T-helper 2 cell treated with Interferon-gamma antibody and Interleukin-4, amounts not matched to agents 5 μg/mL and 100 μg/mL, for 36 hours (primary cell): ENCODE data around the gene CTSA.

Source experiments
- DNase-seq: peaks from one replicate; pipeline ENCODE4 v3.0.0; 2021; ENCODE audit warnings: low spot score
- H3K27ac Mint-ChIP-seq: one replicate; pipeline ENCODE4 v1.8.0; 2021; ENCODE audit warnings: mild to moderate bottlenecking, mixed read lengths
- H3K27me3 Mint-ChIP-seq: one replicate; pipeline ENCODE4 v1.8.0; 2021; ENCODE audit warnings: low read depth, mixed read lengths
- H3K36me3 Mint-ChIP-seq: one replicate; pipeline ENCODE4 v1.8.0; 2021; ENCODE audit warnings: low read depth, mixed read lengths
- H3K4me1 Mint-ChIP-seq: one replicate; pipeline ENCODE4 v1.8.0; 2021; ENCODE audit warnings: low read depth, mixed read lengths
- H3K4me3 Mint-ChIP-seq: one replicate; pipeline ENCODE4 v1.8.0; 2022; ENCODE audit warnings: mild to moderate bottlenecking, moderate library complexity, mixed read lengths
- H3K9me3 Mint-ChIP-seq: one replicate; pipeline ENCODE4 v1.8.0; 2021; ENCODE audit warnings: mixed read lengths

CTSA gene

DNA sequence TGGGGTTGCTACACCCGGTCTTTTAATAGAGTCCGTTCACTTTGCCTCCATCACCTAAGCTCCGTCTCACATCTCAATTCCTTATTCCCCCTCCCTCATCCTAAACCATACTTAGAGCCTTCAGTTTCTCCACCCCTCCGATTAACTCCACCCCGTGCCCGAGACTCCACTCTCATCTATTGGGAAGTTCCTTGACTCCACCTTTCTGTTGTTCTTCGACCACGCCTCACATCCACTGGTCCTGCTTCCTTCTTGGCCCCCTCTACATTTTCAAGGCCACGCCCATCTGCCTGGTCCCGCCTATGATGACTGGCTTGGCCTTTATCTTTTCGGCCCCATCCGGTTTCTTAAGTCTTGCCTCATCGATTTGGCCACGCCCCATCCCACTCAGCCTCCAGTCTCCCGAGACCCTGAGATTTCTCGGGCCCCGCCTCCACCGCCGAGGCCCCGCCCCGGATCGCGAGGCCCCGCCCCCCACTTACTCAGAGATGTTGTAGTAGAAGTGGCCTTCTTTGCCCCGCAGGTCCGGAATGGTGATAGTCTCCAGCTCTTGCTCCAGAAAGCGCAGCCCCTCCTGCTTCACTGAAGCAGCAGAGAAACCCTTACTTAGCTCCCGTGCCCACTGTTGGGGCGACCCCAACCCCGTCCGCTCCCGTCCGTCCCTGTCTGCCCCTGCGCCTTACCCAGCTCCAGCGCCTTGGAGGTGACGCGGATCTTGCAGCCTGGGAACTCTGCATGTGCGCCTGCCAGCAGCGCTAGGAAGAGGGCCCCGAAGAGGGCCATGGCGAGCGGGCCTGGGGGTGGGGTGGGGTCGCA, 19.7 kb downstream of the CTSA start:
- Mint-ChIP-seq H3K9me3 (no peaks in the 10 kb centered on the region), H3K4me3 (peak overlapping the region; percentile 65), H3K4me1 (peaks cover 7% of the 10 kb centered on the region), H3K27me3 (peaks cover 3% of the 10 kb centered on the region), H3K36me3 (no peaks in the 10 kb centered on the region), H3K27ac (peak overlapping the region; percentile 78)
- peak; percentile 94 for DNase-seq

DNA sequence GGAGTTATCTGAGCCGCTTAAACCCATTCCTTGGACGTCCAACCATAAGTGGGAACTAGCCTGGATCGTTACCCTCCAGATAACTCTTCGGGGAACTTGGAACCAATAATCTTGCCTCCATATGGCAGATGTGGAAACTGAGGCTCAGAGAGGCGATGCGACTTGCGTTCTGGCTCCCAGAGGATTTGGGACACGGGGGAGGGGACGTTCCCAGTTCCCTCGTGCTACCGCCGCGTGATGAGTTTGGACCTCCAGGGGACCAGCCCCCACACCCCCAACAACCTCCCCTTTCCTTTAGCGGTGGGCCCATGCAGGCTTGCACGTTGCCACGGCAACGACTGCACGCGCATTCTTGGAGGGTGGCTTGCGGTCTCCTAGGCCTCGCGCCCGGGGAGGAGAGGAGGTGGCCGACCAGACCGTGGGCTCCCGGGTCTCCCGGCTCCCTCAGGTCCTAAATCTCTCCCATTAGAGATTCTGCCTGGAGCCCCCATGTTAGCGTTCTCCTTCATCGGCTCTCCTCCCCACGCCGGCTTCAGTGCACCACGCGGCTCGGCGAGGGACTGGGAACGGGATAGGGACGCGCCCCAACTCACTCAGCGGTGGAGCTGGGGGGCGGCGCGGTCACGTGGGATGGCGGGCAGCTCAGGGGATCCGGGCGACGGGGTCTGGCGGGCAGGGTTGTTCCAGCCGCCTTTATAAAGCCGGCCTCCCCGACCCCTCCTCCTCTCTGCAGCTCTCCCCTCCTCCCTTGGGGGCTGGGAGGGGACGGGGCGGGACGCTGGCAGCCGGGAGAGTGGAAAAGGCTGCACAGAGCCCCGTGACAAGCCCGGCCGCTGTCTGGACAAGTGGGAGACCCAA, 20.6 kb downstream of the CTSA start, which contains the start of gene PLTP:
Gene PLTP (minus strand): TSS at position 670 of the 858 bp plus-strand sequence. CDS start 703 bp downstream, outside the sequence.
- Mint-ChIP-seq H3K27me3 (peaks cover 7% of the 10 kb centered on the region), H3K36me3 (no peaks in the 10 kb centered on the region), H3K4me1 (peaks cover 7% of the 10 kb centered on the region), H3K9me3 (no peaks in the 10 kb centered on the region), H3K27ac (peak within 1 kb of the TSS; percentile 65), H3K4me3 (peak within 1 kb of the TSS; percentile 65)
- DNase-seq = no peak

DNA sequence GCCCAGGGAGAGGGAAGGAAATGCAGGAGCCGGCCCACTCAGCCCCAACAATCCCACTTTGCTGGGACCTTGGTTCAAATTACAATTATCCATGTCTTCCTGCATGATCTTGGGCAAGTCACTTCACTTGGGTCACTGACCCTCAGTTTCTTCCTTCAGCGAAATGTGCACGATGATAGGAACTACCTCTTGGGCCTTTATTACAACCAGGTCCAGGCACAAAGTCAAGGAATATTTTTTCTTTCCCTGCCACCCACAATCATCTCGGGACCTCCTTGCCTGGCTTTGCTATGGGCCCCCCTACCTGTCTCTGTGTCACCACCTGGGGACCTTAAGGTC, 21.2 kb downstream of the CTSA start:
- no peak for DNase-seq
- Mint-ChIP-seq H3K4me1 (peaks cover 7% of the 10 kb centered on the region), H3K36me3 (no peaks in the 10 kb centered on the region), H3K27me3 (peaks cover 7% of the 10 kb centered on the region), H3K4me3 (peak overlapping the region; percentile 45), H3K9me3 (no peaks in the 10 kb centered on the region), H3K27ac (no peak overlapping the region)

DNA sequence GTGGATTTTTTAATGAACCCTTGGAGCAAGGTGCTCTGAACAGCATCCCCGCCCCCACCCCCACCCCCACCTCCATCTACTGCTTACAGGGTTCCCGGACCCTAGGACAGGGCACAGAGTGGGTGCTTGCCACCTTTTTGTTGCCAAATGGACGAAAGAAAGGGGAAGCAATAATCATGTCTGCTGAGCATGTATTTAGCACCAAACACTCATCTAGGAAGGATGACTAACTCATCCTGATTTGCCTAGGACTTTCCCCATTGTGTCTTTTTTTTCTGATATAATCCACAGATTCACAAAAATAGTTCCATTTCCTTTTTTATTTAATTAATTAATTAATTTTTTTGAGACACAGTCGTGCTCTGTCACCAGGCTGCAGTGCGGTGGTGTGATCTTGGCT, 22.0 kb downstream of the CTSA start:
- no peak for DNase-seq
- H3K36me3 Mint-ChIP-seq = no peaks in the 10 kb centered on the region
- peaks cover 10% of the 10 kb centered on the region for H3K27me3 Mint-ChIP-seq
- H3K4me3 Mint-ChIP-seq = no peak overlapping the region
- no peak overlapping the region for H3K27ac Mint-ChIP-seq
- peaks cover 7% of the 10 kb centered on the region for H3K4me1 Mint-ChIP-seq
- H3K9me3 Mint-ChIP-seq = no peaks in the 10 kb centered on the region

DNA sequence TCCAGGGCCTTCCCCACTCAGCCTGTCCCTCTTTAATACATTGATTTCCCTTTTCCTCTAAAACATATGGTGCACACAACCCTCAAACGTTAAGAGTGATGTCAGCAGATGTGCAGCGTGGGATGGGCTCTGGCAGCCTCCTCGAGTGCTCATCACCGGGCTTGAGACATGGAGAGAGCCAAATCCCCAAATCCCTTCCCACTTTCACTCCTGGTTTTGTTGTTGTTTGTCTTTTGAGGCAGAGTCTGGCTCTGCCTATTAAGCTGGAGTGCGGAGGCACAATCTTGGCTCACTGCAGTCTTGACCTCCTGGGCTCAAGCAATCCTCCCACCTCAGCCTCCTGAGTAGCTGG, 26.6 kb downstream of the CTSA start:
- Mint-ChIP-seq H3K4me1 (no peaks in the 10 kb centered on the region), H3K4me3 (no peak overlapping the region), H3K9me3 (no peaks in the 10 kb centered on the region), H3K27ac (no peak overlapping the region), H3K36me3 (no peaks in the 10 kb centered on the region), H3K27me3 (peaks cover 31% of the 10 kb centered on the region)
- DNase-seq = no peak

- DNase-seq = no peak
- Mint-ChIP-seq H3K9me3 (no peaks in the 10 kb centered on the region), H3K4me1 (no peaks in the 10 kb centered on the region), H3K27me3 (peaks cover 31% of the 10 kb centered on the region), H3K36me3 (no peaks in the 10 kb centered on the region), H3K27ac (no peak overlapping the region), H3K4me3 (no peak overlapping the region)
Observed at GRCh38 chr20:45918182-45918737, 27.1 kb downstream of the CTSA start.

DNA sequence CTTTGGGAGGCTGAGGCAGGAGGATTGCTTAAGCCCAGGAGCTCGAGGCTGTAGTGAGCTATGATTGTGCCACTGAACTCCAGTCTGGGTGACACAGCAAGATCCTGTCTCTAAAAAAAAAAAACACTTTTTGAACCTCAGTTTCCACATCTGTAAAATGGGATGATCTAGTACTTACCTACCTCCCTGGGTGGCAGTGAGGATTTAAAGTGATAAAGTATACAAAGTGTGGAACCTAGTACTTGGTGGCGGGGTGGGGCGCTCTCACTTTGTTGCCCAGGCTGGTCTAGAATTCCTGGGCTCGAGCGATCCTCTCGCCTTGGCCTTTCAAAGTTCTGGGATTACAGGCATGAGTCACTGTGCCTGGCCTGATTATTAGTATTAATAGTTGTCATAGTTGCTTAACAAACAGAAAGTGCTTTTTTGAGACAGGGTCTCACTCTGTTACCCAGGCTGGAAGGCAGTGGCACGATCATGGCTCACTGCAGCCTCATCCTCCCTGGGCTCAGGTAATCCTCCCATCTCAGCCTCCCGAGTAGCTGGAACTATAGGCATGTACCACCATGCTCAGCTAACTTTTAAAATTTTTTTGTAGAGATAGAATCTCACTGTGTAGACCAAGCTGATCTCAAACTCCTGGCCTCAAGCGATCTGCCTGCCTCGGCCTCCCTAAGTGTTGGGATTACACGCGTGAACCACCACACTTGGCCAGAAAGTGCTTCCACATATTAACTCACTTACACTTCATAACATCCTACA, 27.8 kb downstream of the CTSA start:
- Mint-ChIP-seq H3K27me3 (peaks cover 31% of the 10 kb centered on the region), H3K36me3 (no peaks in the 10 kb centered on the region), H3K4me3 (no peak overlapping the region), H3K9me3 (no peaks in the 10 kb centered on the region), H3K27ac (no peak overlapping the region), H3K4me1 (no peaks in the 10 kb centered on the region)
- no peak for DNase-seq

DNA sequence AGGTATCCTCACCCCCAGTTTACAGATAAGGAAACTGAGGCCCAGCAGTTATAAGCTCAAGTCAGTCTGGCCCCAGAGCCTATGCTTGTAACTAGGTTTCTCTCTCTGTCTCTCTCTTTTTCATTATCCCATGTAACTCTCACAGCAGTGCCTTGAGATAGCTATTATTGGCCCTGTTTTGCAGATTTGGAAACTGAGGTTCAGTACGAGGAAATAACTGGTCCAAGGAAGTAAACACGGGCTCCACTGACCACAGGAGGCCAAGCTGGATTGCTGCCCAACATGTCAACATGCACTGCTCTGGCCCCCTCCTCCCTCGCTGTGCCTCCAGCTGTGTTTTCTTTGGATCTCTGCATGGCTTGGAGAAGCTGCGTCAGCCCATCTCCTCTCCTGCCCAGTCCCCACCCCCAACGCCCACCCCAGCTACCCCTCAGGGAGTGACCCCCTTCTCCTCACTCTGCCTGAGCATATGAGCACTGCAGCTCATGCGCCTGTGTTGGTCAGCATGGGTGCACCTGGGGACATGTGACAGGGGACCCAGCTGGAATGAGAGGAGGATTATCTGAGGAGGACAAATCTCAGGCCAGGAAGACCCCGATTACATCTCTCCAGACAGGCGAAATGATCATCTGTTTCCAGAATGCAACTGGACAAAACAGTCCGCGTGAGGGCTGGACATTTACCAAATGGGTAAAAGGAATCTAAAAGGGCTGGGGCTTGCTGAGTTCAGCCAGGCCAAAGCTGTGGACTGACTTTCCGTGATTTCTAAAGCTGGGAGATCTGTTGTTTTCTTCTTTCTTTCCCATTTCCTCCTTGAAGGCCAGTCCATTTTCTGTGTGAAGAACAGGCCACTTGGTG, 28.6 kb downstream of the CTSA start:
- H3K4me3 Mint-ChIP-seq = no peak overlapping the region
- H3K4me1 Mint-ChIP-seq = no peaks in the 10 kb centered on the region
- no peaks in the 10 kb centered on the region for H3K9me3 Mint-ChIP-seq
- no peaks in the 10 kb centered on the region for H3K36me3 Mint-ChIP-seq
- no peak overlapping the region for H3K27ac Mint-ChIP-seq
- DNase-seq = no peak
- H3K27me3 Mint-ChIP-seq = peaks cover 34% of the 10 kb centered on the region

GRCh38 chr20:45920462-45921336, 29.6 kb downstream of the CTSA start:
- H3K4me3 Mint-ChIP-seq = no peak overlapping the region
- H3K4me1 Mint-ChIP-seq = no peaks in the 10 kb centered on the region
- DNase-seq = no peak
- H3K27me3 Mint-ChIP-seq = peaks cover 34% of the 10 kb centered on the region
- no peaks in the 10 kb centered on the region for H3K36me3 Mint-ChIP-seq
- H3K27ac Mint-ChIP-seq = no peak overlapping the region
- H3K9me3 Mint-ChIP-seq = no peaks in the 10 kb centered on the region

DNA sequence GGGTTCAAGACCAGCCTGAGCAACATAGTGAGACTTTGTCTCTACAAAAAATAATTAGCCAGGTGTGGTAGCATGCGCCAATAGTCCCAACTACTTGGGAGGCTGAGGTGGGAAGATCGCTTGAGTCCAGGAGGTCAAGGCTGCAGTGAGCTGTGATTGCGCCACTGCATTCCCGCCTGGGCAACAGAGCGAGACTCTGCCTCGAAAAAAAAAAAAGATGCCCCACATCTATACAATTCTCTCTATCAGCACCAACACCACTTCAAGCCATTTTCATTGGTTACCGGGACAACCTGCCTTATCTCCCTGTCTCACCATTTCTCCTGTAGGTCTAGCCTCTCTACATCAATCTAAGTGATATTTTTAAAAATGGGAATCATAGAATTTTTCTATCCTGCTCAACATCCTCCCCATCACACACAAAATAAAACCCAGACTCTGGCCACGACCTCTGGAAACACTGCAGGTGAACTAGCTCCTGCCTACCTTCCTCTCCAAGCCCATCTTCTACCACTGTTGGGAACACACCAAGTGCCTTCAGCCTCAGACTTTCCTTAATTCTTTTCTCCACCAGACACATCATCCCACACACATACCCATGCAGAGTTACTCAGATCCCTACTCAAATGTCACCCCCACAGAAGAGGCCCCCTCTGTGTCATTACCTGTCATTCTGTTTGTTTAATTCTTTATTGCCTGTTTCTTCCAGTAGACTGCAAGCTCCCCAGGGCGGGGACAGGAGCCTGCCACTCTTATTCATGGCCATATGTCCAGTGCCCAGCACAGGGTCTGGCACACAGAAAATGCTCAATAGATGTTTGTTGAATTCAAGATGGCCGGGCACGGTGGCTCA, 30.4 kb downstream of the CTSA start:
- no peak overlapping the region for H3K27ac Mint-ChIP-seq
- no peaks in the 10 kb centered on the region for H3K9me3 Mint-ChIP-seq
- no peak overlapping the region for H3K4me3 Mint-ChIP-seq
- H3K27me3 Mint-ChIP-seq = peaks cover 30% of the 10 kb centered on the region
- H3K36me3 Mint-ChIP-seq = no peaks in the 10 kb centered on the region
- DNase-seq = no peak
- H3K4me1 Mint-ChIP-seq = no peaks in the 10 kb centered on the region

DNA sequence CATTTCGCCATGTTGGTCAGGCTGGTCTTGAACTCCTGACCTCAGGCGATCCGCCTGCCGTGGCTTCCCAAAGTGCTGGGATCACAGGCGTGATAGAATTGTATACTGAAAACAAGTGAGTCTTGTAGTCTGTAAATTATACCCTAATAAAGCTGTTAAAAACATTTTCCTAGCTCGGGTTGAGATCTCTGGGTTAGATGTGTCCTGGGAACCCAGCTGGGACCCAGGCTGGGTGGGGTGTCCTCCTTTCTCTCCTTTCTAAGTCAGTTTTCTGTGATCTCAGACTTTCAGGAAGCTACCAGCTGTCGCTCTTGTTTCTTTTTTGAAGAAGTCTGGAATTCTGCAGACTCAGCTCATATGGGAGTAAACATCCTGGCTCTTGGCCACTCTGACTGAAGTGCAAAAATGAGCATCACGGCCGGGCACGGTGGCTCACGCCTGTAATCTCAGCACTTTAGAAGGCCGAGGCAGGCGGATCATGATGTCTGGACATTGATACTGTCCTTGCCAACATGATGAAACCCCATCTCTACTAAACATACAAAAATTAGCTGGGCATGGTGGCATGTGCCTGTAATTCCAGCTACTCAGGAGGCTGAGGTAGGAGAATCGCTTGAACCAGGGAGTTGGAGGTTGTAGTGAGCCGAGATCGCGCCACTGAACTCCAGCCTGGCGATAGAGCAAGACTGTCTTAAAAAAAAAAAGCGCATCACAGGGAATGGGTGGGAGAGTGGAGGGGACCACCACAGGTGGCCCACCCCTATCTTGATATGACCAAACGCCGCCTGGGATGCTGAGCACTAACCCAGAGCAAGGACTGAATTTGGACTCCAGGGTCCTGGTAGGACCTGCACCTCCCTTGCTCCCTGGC, 33.5 kb downstream of the CTSA start:
- Mint-ChIP-seq H3K27me3 (peaks cover 24% of the 10 kb centered on the region), H3K9me3 (no peaks in the 10 kb centered on the region), H3K27ac (no peak overlapping the region), H3K4me1 (no peaks in the 10 kb centered on the region), H3K36me3 (no peaks in the 10 kb centered on the region), H3K4me3 (no peak overlapping the region)
- DNase-seq = no peak
